SU-DHL-6 (cell line): Measurements from ENCODE around the gene NAV3.

Experiments
- H2AFZ ChIP-seq: fragments of 200-600 bp; sonication (generic); 2 replicates; pipeline ENCODE4 v1.6.1; 2014; ENCODE audit warnings: low read depth, mild to moderate bottlenecking, moderate library complexity, mixed read lengths, antibody characterized with exemption, low read length; ENCODE audit not compliant: severe bottlenecking
- H3F3A ChIP-seq: fragments of 200-600 bp; shearing (Covaris generic); 2 replicates; pipeline ENCODE4 v1.6.0; 2016; ENCODE audit warnings: antibody characterized with exemption, mild to moderate bottlenecking; ENCODE audit not compliant: insufficient read depth
- H3K27ac ChIP-seq: fragments of 200-600 bp; sonication (generic); 2 replicates; pipeline ENCODE4 v1.5.1; 2016; ENCODE audit warnings: low read depth, mild to moderate bottlenecking, low read length, moderate library complexity, mixed read lengths
- H3K27me3 ChIP-seq: fragments of 200-600 bp; sonication (generic), shearing (Covaris generic); 2 replicates; pipeline ENCODE4 v1.6.0; 2014; ENCODE audit warnings: mild to moderate bottlenecking, low read length
- H3K36me3 ChIP-seq: fragments of 200-600 bp; sonication (generic); 2 replicates; pipeline ENCODE4 v1.6.1; 2014; ENCODE audit warnings: mild to moderate bottlenecking, low read length, mixed read lengths
- H3K4me2 ChIP-seq: fragments of 300-600, 200-600 bp; shearing (Covaris generic), sonication (generic); 2 replicates; pipeline ENCODE4 v1.6.0; 2014; ENCODE audit warnings: low read length, low read depth, mild to moderate bottlenecking; ENCODE audit not compliant: poor library complexity, severe bottlenecking
- H3K4me3 ChIP-seq: fragments of 200-600 bp; sonication (generic); 2 replicates; pipeline ENCODE4 v1.5.1; 2014; ENCODE audit warnings: antibody characterized with exemption, low read length, mild to moderate bottlenecking, mixed read lengths; ENCODE audit not compliant: insufficient read depth, poor library complexity, severe bottlenecking
- H3K79me2 ChIP-seq: fragments of 200-600 bp; sonication (generic); 2 replicates; pipeline ENCODE4 v1.6.1; 2014; ENCODE audit warnings: mild to moderate bottlenecking, low read length, moderate library complexity; ENCODE audit not compliant: insufficient read depth
- H3K9ac ChIP-seq: fragments of 200-600 bp; sonication (generic); 2 replicates; pipeline ENCODE4 v1.7.0; 2014; ENCODE audit warnings: mild to moderate bottlenecking, low read length
- H3K9me2 ChIP-seq: fragments of 200-600 bp; sonication (generic); replicated peaks from 2 replicates; pipeline ENCODE4 v1.6.1; 2014; ENCODE audit warnings: low read length; ENCODE audit not compliant: insufficient read depth
- H3K9me3 ChIP-seq: fragments of 200-600 bp; sonication (generic); 2 replicates; pipeline ENCODE4 v1.6.1; 2014; ENCODE audit warnings: low read length, mixed read lengths; ENCODE audit not compliant: insufficient read depth
- H4K20me1 ChIP-seq: fragments of 200-600 bp; sonication (generic); 2 replicates; pipeline ENCODE4 v1.6.1; 2014; ENCODE audit warnings: low read depth, mild to moderate bottlenecking, antibody characterized with exemption, low read length, moderate library complexity, mixed read lengths
- CTCF ChIP-seq: fragments of 200-600 bp; sonication (generic); IDR thresholded peaks from one replicate; pipeline ENCODE4 v1.5.1; 2017; ENCODE audit warnings: antibody characterized with exemption, mild to moderate bottlenecking, low read length, moderate library complexity; ENCODE audit not compliant: insufficient read depth, poor library complexity, severe bottlenecking
- EZH2phosphoT487 ChIP-seq: fragments of 200-600 bp; sonication (generic), shearing (Covaris generic); conservative IDR thresholded peaks from 2 replicates; pipeline ENCODE4 v1.6.1; 2018; ENCODE audit warnings: mild to moderate bottlenecking, antibody characterized with exemption, low read length, moderate library complexity, mixed read lengths

Gene NAV3

GRCh38 chr12:77830583-77831351 is at the start of gene NAV3:
Gene NAV3 (plus strand): TSS chr12:77830894. CDS start chr12:77831462, 568 bp downstream.
- Histone ChIP-seq H3K9me3 (no peaks in the 10 kb centered on the region), H2AFZ (no peak within 1 kb of the TSS), H3F3A (no peaks in the 10 kb centered on the region), H3K9me2 (no peaks in the 10 kb centered on the region), H3K79me2 (no peaks in the 10 kb centered on the region), H4K20me1 (no peaks in the 10 kb centered on the region), H3K27me3 (no peaks in the 10 kb centered on the region), H3K4me2 (no peak within 1 kb of the TSS), H3K27ac (no peak within 1 kb of the TSS), H3K36me3 (no peaks in the 10 kb centered on the region), H3K9ac (no peak within 1 kb of the TSS), H3K4me3 (no peak within 1 kb of the TSS)
- TF ChIP-seq EZH2phosphoT487 (no peak), CTCF (no peak)

- H3K27me3 ChIP-seq = no peaks in the 10 kb centered on the region
- no peaks in the 10 kb centered on the region for H3K36me3 ChIP-seq
- H3K79me2 ChIP-seq = no peaks in the 10 kb centered on the region
- H3K9me3 ChIP-seq = no peaks in the 10 kb centered on the region
- no peak overlapping the region for H3K4me2 ChIP-seq
- H3K9me2 ChIP-seq = no peaks in the 10 kb centered on the region
- H4K20me1 ChIP-seq = no peaks in the 10 kb centered on the region
- TF ChIP-seq EZH2phosphoT487 = no peak
- TF ChIP-seq CTCF = no peak
- H3K4me3 ChIP-seq = no peak overlapping the region
- no peak overlapping the region for H2AFZ ChIP-seq
- no peak overlapping the region for H3K27ac ChIP-seq
- H3F3A ChIP-seq = no peaks in the 10 kb centered on the region
- no peak overlapping the region for H3K9ac ChIP-seq
These were observed 48.7 kb upstream of the NAV3 start for GRCh38 chr12:77782034-77782433.

- H3K9me2 ChIP-seq = no peaks in the 10 kb centered on the region
- H3K27me3 ChIP-seq = no peaks in the 10 kb centered on the region
- no peak overlapping the region for H2AFZ ChIP-seq
- H3K4me3 ChIP-seq = no peak overlapping the region
- H3K27ac ChIP-seq = no peak overlapping the region
- H3K9ac ChIP-seq = no peak overlapping the region
- H4K20me1 ChIP-seq = no peaks in the 10 kb centered on the region
- no peak for TF ChIP-seq EZH2phosphoT487
- no peak for TF ChIP-seq CTCF
- H3F3A ChIP-seq = no peaks in the 10 kb centered on the region
- H3K36me3 ChIP-seq = no peaks in the 10 kb centered on the region
- no peaks in the 10 kb centered on the region for H3K79me2 ChIP-seq
- H3K4me2 ChIP-seq = no peak overlapping the region
- H3K9me3 ChIP-seq = no peaks in the 10 kb centered on the region
These were observed 47.9 kb upstream of the NAV3 start for GRCh38 chr12:77782766-77783165.
